HepG2 (cell line): ENCODE results near the gene SLC17A9. TPM values are rescaled to one million over a fixed set of nuclear protein-coding genes. Genes with fewer than 3 reads are reported as not detected.

Source experiments
- ARID5B ChIP-seq: IDR thresholded peaks from 2 replicates; pipeline ENCODE4 v1.4.0; 2020; ENCODE audit warnings: mild to moderate bottlenecking, missing genetic modification reagents
- CENPX ChIP-seq: sonication (generic); formaldehyde crosslinking; IDR thresholded peaks from 2 replicates; pipeline ENCODE4 v1.9.0; 2021; ENCODE audit warnings: mild to moderate bottlenecking, missing genetic modification reagents, moderate library complexity
- DMTF1 ChIP-seq: sonication (generic); formaldehyde crosslinking; IDR thresholded peaks from 2 replicates; pipeline ENCODE4 v1.4.0; 2020; ENCODE audit warnings: mild to moderate bottlenecking, missing genetic modification reagents
- EHMT2 ChIP-seq: fragments of 200-600 bp; sonication (generic); IDR thresholded peaks from 2 replicates; pipeline ENCODE4 v1.7.0; 2017; ENCODE audit warnings: antibody characterized with exemption, low read depth, low read length, borderline replicate concordance
- FOXC1 ChIP-seq: sonication (generic); formaldehyde crosslinking; IDR thresholded peaks from 2 replicates; pipeline ENCODE4 v1.8.0; 2022; ENCODE audit warnings: mild to moderate bottlenecking, missing genetic modification reagents, borderline replicate concordance
- GATA4 ChIP-seq: sonication (generic); IDR thresholded peaks from 2 replicates; pipeline ENCODE4 v1.6.1; 2016; ENCODE audit warnings: antibody characterized with exemption, low read depth, borderline replicate concordance
- HDAC2 ChIP-seq: sonication (generic); formaldehyde crosslinking; IDR thresholded peaks from 2 replicates; pipeline ENCODE4 v1.4.0; 2020; ENCODE audit warnings: missing genetic modification reagents
- HIVEP1 ChIP-seq: sonication (generic); formaldehyde crosslinking; IDR thresholded peaks from 2 replicates; pipeline ENCODE4 v1.4.0; 2020; ENCODE audit warnings: mild to moderate bottlenecking, missing genetic modification reagents
- HMG20A ChIP-seq: IDR thresholded peaks from 2 replicates; pipeline ENCODE4 v1.6.1; 2016; ENCODE audit warnings: borderline replicate concordance
- IRF2 ChIP-seq: IDR thresholded peaks from 2 replicates; pipeline ENCODE4 v1.6.1; 2018; ENCODE audit warnings: missing genetic modification reagents, missing compliant biosample characterization
- KDM1A ChIP-seq: IDR thresholded peaks from 2 replicates; pipeline ENCODE4 v1.6.1; 2016; ENCODE audit warnings: missing compliant biosample characterization
- NBN ChIP-seq: fragments of 450-650 bp; conservative IDR thresholded peaks from 2 replicates; pipeline ENCODE4 v1.6.1; 2017
- NR0B2 ChIP-seq: sonication (generic); formaldehyde crosslinking; IDR thresholded peaks from 2 replicates; pipeline ENCODE4 v1.4.0; 2020; ENCODE audit warnings: mild to moderate bottlenecking, missing genetic modification reagents
- POLR2AphosphoS2 ChIP-seq: IDR thresholded peaks from 2 replicates; pipeline ENCODE4 v1.6.1; 2011; ENCODE audit warnings: low read depth, low read length, improper control_type of control experiment
- RBM22 ChIP-seq: fragments of 200-400 bp; formaldehyde crosslinking; optimal IDR thresholded peaks from 2 replicates; pipeline ENCODE3; 2017; ENCODE audit warnings: mild to moderate bottlenecking, low read length, moderate library complexity
- TCF7 ChIP-seq: sonication (generic); IDR thresholded peaks from 2 replicates; pipeline ENCODE4 v1.6.1; 2016; ENCODE audit warnings: antibody characterized with exemption, low read depth
- TEAD3 ChIP-seq: optimal IDR thresholded peaks from 2 replicates; pipeline ENCODE3; 2016; ENCODE audit warnings: borderline replicate concordance
- ZBTB26 ChIP-seq: IDR thresholded peaks from 2 replicates; pipeline ENCODE4 v1.6.1; 2016; ENCODE audit warnings: missing compliant biosample characterization, missing genetic modification reagents, borderline replicate concordance
- ZBTB7B ChIP-seq: sonication (generic); formaldehyde crosslinking; IDR thresholded peaks from 2 replicates; pipeline ENCODE4 v1.4.0; 2020; ENCODE audit warnings: missing genetic modification reagents
- ZFP36L1 ChIP-seq: sonication (generic); formaldehyde crosslinking; IDR thresholded peaks from 2 replicates; pipeline ENCODE4 v1.8.0; 2022; ENCODE audit warnings: mild to moderate bottlenecking, missing genetic modification reagents, moderate library complexity
- ZNF224 ChIP-seq: sonication (generic); formaldehyde crosslinking; IDR thresholded peaks from 2 replicates; pipeline ENCODE4 v1.5.0; 2020; ENCODE audit warnings: mild to moderate bottlenecking, missing genetic modification reagents
- ZNF629 ChIP-seq: sonication (generic); formaldehyde crosslinking; conservative IDR thresholded peaks from 2 replicates; pipeline ENCODE4 v1.5.0; 2020; ENCODE audit warnings: missing genetic modification reagents
- polyA plus RNA-seq, 8 experiments: library from polyadenylated mRNA; depleted of rRNA in 3 of 8; stranded (reverse) in 7 of 8; unstranded in 1 of 8; fragments of >200 nt; fragmentation: Illumina TruSeq in 4 of 8; extraction: Trizol in 4 of 8; gene quantifications; 2 replicates each; pipeline versions ENCODE4 v1.2.1 to v1.2.3, GENCODE V29; 2011 to 2016; ENCODE audit warnings: low read depth in 4 of 8, missing spikeins in 1 of 8, mixed read lengths in 1 of 8; ENCODE audit not compliant: insufficient read depth in 1 of 8
- total RNA-seq, 5 experiments: library from RNA; depleted of rRNA; stranded (reverse); fragments of >200 nt; fragmentation: Illumina TruSeq; extraction: Trizol; gene quantifications; 2 replicates each; pipeline ENCODE4 v1.2.3, GENCODE V29; 2016; ENCODE audit warnings: low read depth in 1 of 5

SLC17A9 gene
- total and polyA plus RNA-seq, 2 of the 13 experiments (the other 11 are each of a cell fraction or from before 2014, with no cell fraction given): 110 to 191 TPM

GRCh38 chr20:62913043-62913630 lies 39.4 kb upstream of the SLC17A9 start (continued):
- TF ChIP-seq ZBTB26 (CRISPR knock-in tag): 0 out of 2 replicates have a peak, but pooled peaks have one; percentile 51
- TF ChIP-seq RBM22: peak; percentile 96
- peak; percentile 59; the same call in 1 of the 2 replicates for TF ChIP-seq ZNF224 (CRISPR knock-in tag)
- TF ChIP-seq CENPX (CRISPR knock-in tag): no peak
- 0 out of 2 replicates have a peak, but pooled peaks have one; percentile 39 for TF ChIP-seq HMG20A (CRISPR knock-in tag)
- no peak for TF ChIP-seq ZNF629 (CRISPR knock-in tag)
- TF ChIP-seq NBN: no peak
- TF ChIP-seq ZFP36L1: 0 out of 2 replicates have a peak, but pooled peaks have one; percentile 21
- TF ChIP-seq KDM1A (CRISPR knock-in tag): 0 out of 2 replicates have a peak, but pooled peaks have one; percentile 24
- no peak for TF ChIP-seq IRF2
- 0 out of 2 replicates have a peak, but pooled peaks have one; percentile 26 for TF ChIP-seq TCF7
- TF ChIP-seq ZBTB7B (CRISPR knock-in tag): peak; percentile 74
- 0 out of 2 replicates have a peak, but pooled peaks have one; percentile 61 for TF ChIP-seq POLR2AphosphoS2
- 0 out of 2 replicates have a peak, but pooled peaks have one; percentile 25 for TF ChIP-seq FOXC1 (CRISPR knock-in tag)
- TF ChIP-seq HDAC2 (CRISPR knock-in tag): 0 out of 2 replicates have a peak, but pooled peaks have one; percentile 56
- peak; percentile 7 for TF ChIP-seq TEAD3 (CRISPR knock-in tag)
- no peak for TF ChIP-seq EHMT2
- TF ChIP-seq ARID5B (CRISPR knock-in tag): peak; percentile 64
- 0 out of 2 replicates have a peak, but pooled peaks have one; percentile 44 for TF ChIP-seq NR0B2 (CRISPR knock-in tag)
- TF ChIP-seq GATA4: 0 out of 2 replicates have a peak, but pooled peaks have one; percentile 33
- TF ChIP-seq HIVEP1: 0 out of 2 replicates have a peak, but pooled peaks have one; percentile 36
- no peak for TF ChIP-seq DMTF1 (CRISPR knock-in tag)
